Endodermal cell (in vitro differentiated cells): ENCODE results near the gene ROMO1. TPM values are rescaled to one million over a fixed set of nuclear protein-coding genes. Genes with fewer than 3 reads are reported as not detected.

Source experiments
- DNase-seq: peaks from one replicate; pipeline ENCODE4 v3.0.0-alpha.2; 2017
- H3K27ac ChIP-seq: 2 replicates; pipeline ENCODE4 v1.5.1; 2013; ENCODE audit warnings: mild to moderate bottlenecking, low read depth, low read length, moderate library complexity
- H3K27me3 ChIP-seq: 2 replicates; pipeline ENCODE4 v1.6.1; 2013; ENCODE audit warnings: mild to moderate bottlenecking, low read length, moderate library complexity; ENCODE audit not compliant: insufficient read depth, control insufficient read depth, poor library complexity, severe bottlenecking
- H3K36me3 ChIP-seq: 2 replicates; pipeline ENCODE4 v1.7.0; 2013; ENCODE audit warnings: mild to moderate bottlenecking, low read length, moderate library complexity; ENCODE audit not compliant: control insufficient read depth, insufficient read depth
- H3K4me1 ChIP-seq: one replicate; pipeline ENCODE4 v1.7.0; 2013; ENCODE audit warnings: low read length; ENCODE audit not compliant: control insufficient read depth, insufficient read depth
- H3K4me3 ChIP-seq: 2 replicates; pipeline ENCODE4 v1.5.1; 2013; ENCODE audit warnings: mild to moderate bottlenecking, low read length, moderate library complexity
- H3K9ac ChIP-seq: 2 replicates; pipeline ENCODE4 v1.6.1; 2013; ENCODE audit warnings: mild to moderate bottlenecking, low read length, moderate library complexity; ENCODE audit not compliant: poor library complexity, severe bottlenecking; ENCODE audit errors: extremely low read depth
- H3K9me3 ChIP-seq: 2 replicates; pipeline ENCODE4 v1.6.1; 2013; ENCODE audit warnings: mild to moderate bottlenecking, low read length, moderate library complexity; ENCODE audit not compliant: control insufficient read depth
- H3K27ac Mint-ChIP-seq: 2 replicates; pipeline ENCODE4 v1.8.0; 2020; ENCODE audit warnings: mixed read lengths
- H3K27me3 Mint-ChIP-seq: 2 replicates; pipeline ENCODE4 v1.8.0; 2021; ENCODE audit warnings: mild to moderate bottlenecking, mixed read lengths; ENCODE audit not compliant: insufficient read depth
- H3K36me3 Mint-ChIP-seq: 2 replicates; pipeline ENCODE4 v1.8.0; 2020; ENCODE audit warnings: low read depth, mixed read lengths
- H3K4me1 Mint-ChIP-seq: 2 replicates; pipeline ENCODE4 v1.8.0; 2020; ENCODE audit warnings: mixed read lengths
- H3K4me3 Mint-ChIP-seq: 2 replicates; pipeline ENCODE4 v1.8.0; 2020; ENCODE audit warnings: mild to moderate bottlenecking, moderate library complexity, mixed read lengths
- H3K9me3 Mint-ChIP-seq: 2 replicates; pipeline ENCODE4 v1.8.0; 2020; ENCODE audit warnings: mild to moderate bottlenecking, mixed read lengths
- WGBS, 2 experiments: methylation state at CpG; one replicate each; pipeline versions ENCODE4 v1.1.5 to v1.1.7; 2013; ENCODE audit warnings: missing lambda C conversion rate in 2 of 2, mixed read lengths in 1 of 2; ENCODE audit not compliant: insufficient coverage in 1 of 2, insufficient read length in 1 of 2; 5-methylcytosine and 5-hydroxymethylcytosine counted together
- total RNA-seq, 2 donors: library from RNA; stranded (reverse); fragmentation: NEBNext Ultra II Directional in 1 of 2; extraction: Animal tissue kit (Norgen Biotek cat#: 25700) in 1 of 2; gene quantifications; 2 replicates in 1 of 2; 3 replicates in 1 of 2; pipeline ENCODE4 v1.2.1, GENCODE V29; 2021
- TF ChIP-seq, protein P1 (sequence below): fragments of 200-600 bp; sonication (generic); conservative IDR thresholded peaks from 2 replicates; pipeline ENCODE4 v1.5.0; 2021; ENCODE audit warnings: antibody characterized with exemption, mild to moderate bottlenecking

ROMO1 gene
- total RNA-seq, 2 donors from 2014 or later, result 194 to 243 TPM

- 96 to 97% methylated on average over 7 to 9 of the region's 9 CpGs for WGBS, 2 experiments
- Histone ChIP-seq H3K27ac (no peak overlapping the region), H3K9ac (no peak overlapping the region), H3K4me1 (no peaks in the 10 kb centered on the region), H3K4me3 (no peak overlapping the region), H3K36me3 (peaks cover 62% of the 10 kb centered on the region), H3K27me3 (no peaks in the 10 kb centered on the region), H3K9me3 (no peaks in the 10 kb centered on the region)
- Mint-ChIP-seq H3K36me3 (peaks cover 21% of the 10 kb centered on the region), H3K4me1 (peaks cover 8% of the 10 kb centered on the region), H3K27ac (no peak overlapping the region), H3K27me3 (no peaks in the 10 kb centered on the region), H3K9me3 (no peaks in the 10 kb centered on the region), H3K4me3 (no peak overlapping the region)
- TF ChIP-seq, protein P1, sequence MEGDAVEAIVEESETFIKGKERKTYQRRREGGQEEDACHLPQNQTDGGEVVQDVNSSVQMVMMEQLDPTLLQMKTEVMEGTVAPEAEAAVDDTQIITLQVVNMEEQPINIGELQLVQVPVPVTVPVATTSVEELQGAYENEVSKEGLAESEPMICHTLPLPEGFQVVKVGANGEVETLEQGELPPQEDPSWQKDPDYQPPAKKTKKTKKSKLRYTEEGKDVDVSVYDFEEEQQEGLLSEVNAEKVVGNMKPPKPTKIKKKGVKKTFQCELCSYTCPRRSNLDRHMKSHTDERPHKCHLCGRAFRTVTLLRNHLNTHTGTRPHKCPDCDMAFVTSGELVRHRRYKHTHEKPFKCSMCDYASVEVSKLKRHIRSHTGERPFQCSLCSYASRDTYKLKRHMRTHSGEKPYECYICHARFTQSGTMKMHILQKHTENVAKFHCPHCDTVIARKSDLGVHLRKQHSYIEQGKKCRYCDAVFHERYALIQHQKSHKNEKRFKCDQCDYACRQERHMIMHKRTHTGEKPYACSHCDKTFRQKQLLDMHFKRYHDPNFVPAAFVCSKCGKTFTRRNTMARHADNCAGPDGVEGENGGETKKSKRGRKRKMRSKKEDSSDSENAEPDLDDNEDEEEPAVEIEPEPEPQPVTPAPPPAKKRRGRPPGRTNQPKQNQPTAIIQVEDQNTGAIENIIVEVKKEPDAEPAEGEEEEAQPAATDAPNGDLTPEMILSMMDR, result no peak
- DNase-seq, result no peak
These were observed 44.8 kb upstream of the ROMO1 start for GRCh38 chr20:35654415-35654814.

GRCh38 chr20:35657271-35657670 lies 41.9 kb upstream of the ROMO1 start:
- H3K36me3 Mint-ChIP-seq, result peaks cover 16% of the 10 kb centered on the region
- H3K27me3 Mint-ChIP-seq, result no peaks in the 10 kb centered on the region
- Histone ChIP-seq H3K4me1 (no peaks in the 10 kb centered on the region), H3K4me3 (no peak overlapping the region), H3K9me3 (no peaks in the 10 kb centered on the region), H3K27ac (no peak overlapping the region), H3K27me3 (no peaks in the 10 kb centered on the region), H3K36me3 (peaks cover 50% of the 10 kb centered on the region), H3K9ac (no peak overlapping the region)
- H3K9me3 Mint-ChIP-seq, result no peaks in the 10 kb centered on the region
- WGBS, 2 experiments, result 80 to 91% methylated on average over 1 of the region's 1 CpG
- peak overlapping the region; percentile 23 for H3K27ac Mint-ChIP-seq
- peaks cover 14% of the 10 kb centered on the region for H3K4me1 Mint-ChIP-seq
- H3K4me3 Mint-ChIP-seq, result no peak overlapping the region
- TF ChIP-seq, protein P1, result no peak
- DNase-seq, result no peak

GRCh38 chr20:35660122-35660937 lies 38.9 kb upstream of the ROMO1 start:
- Histone ChIP-seq H3K4me3 (peak overlapping the region; percentile 95), H3K9me3 (no peaks in the 10 kb centered on the region), H3K27ac (no peak overlapping the region), H3K9ac (no peak overlapping the region), H3K36me3 (peaks cover 21% of the 10 kb centered on the region), H3K27me3 (no peaks in the 10 kb centered on the region), H3K4me1 (no peaks in the 10 kb centered on the region)
- H3K4me1 Mint-ChIP-seq, result peaks cover 23% of the 10 kb centered on the region
- H3K4me3 Mint-ChIP-seq, result no peak overlapping the region
- TF ChIP-seq, protein P1, result no peak
- H3K27me3 Mint-ChIP-seq, result no peaks in the 10 kb centered on the region
- no peaks in the 10 kb centered on the region for H3K9me3 Mint-ChIP-seq
- 95 to 96% methylated on average over 8 to 10 of the region's 10 CpGs for WGBS, 2 experiments
- no peak for DNase-seq
- H3K36me3 Mint-ChIP-seq, result peaks cover 14% of the 10 kb centered on the region
- H3K27ac Mint-ChIP-seq, result peak overlapping the region; percentile 26
